ENCODE results near the gene EXOC3. TPM values are rescaled to one million over a fixed set of nuclear protein-coding genes. Genes with fewer than 3 reads are reported as not detected.
"Not testable (repeated sequence)": the region's sequence is repeated elsewhere in the genome, so short reads cannot be mapped to it uniquely, and the experiment has no call there.

EXOC3 gene
- total RNA-seq = 10 to 100 TPM; 49.9 to 54.5 TPM

DNA sequence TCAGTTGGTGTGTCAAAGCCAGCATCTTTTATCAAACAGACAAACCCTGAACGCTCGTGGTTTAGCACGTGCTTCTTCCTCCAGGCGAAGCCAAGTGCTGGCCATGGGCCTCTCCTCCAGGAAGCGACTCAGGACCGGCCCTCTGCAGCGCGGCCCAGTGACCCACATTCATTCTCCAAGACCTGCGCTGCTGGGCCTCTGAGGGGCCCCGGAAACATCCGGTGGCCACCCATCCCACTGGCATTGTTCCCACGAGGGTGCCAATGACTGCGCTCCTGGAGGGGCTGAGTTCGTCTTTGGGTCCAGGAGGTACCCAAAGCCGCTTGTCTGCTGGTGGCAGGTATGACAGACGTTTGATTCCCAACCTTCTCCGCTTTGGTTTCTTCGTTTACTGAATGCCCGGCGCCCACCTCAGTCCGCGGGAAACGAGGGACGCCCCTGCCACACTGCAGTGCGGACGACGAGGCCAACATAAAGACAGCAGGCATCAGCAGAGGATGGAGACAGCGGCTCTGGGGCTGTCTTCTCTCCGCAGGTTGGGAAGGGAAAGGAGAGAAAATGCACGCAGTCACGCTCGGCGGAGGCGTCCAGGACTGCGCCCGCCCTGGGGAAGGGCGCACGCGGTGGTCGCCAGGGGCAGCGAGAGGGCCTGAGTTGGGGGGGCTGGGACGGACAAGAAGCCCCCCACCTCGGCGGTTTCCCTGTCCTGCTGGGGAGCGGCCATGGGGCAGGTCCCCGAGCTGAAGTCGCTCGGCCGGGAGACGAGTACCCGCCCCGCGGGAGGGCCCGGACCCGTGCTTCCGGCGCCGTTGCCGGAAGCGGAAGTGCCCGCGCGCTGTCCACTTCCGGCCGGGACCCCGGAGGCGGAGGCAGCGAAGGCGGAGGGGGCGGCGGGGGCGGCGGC, at the start of gene EXOC3:
EXOC3 (plus strand) TSS at position 842 of the 904 bp plus-strand sequence. CDS start 3,030 bp downstream, outside the sequence.
- Mint-ChIP-seq H3K36me3 (peaks cover 8% of the 10 kb centered on the region), H3K27ac (peak within 1 kb of the TSS; percentile 89), H3K4me3 (peak within 1 kb of the TSS; percentile 95), H3K9me3 (no peaks in the 10 kb centered on the region), H3K27me3 (no peaks in the 10 kb centered on the region), H3K4me1 (ENCODE audit: low read depth) (peaks cover 30% of the 10 kb centered on the region)
- CTCF ChIA-PET = interaction anchor here (1.0 to 1.2 kb wide), 2 partner anchors 11 to 125 kb away, joined by 4 read pairs; no protein-coding TSS in a partner anchor
- intact Hi-C loops (cut with micrococcal nuclease) = loop anchor here (2.0 to 5.0 kb wide), 2 partner anchors 30 to 170 kb away; partner anchors contain the start of gene PDCD6
- POLR2A ChIA-PET = no interaction called here
- peak; percentile 81 for DNase-seq

DNA sequence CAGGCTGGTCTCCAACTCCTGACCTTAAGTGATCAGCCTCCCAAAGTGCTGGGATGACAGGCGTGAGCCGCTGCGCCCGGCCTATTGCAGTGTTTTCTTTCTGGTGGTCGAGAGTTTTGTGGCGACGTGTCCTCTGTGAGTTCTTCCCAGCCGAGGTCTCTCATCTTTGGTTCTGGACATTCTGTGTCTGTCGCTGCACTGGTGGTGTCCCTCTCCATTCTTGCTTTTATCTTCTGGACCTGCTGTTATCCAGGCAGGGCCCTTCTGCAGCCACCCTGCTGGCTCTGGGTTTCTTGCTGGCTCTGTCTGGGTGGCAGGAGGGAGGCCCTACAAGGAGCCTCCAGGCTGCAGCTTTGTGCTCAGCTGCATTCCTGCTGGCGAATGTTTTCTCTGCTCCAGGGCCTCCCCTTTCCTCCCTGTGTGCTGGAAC, 49.1 kb upstream of the EXOC3 start:
- no peaks in the 10 kb centered on the region for H3K27me3 Mint-ChIP-seq
- H3K36me3 Mint-ChIP-seq = peaks cover 6% of the 10 kb centered on the region
- CTCF ChIA-PET = no interaction called here
- intact Hi-C loops (cut with micrococcal nuclease) = no loop called here
- H3K4me3 Mint-ChIP-seq = peak overlapping the region; percentile 71
- no peak for DNase-seq
- peaks cover 25% of the 10 kb centered on the region for H3K4me1 Mint-ChIP-seq (ENCODE audit: low read depth)
- POLR2A ChIA-PET = interaction anchor here (0.6 to 1.9 kb wide), 2 partner anchors 15 to 53 kb away, joined by 3 to 14 read pairs; no protein-coding TSS in a partner anchor
- no peaks in the 10 kb centered on the region for H3K9me3 Mint-ChIP-seq
- H3K27ac Mint-ChIP-seq = peak overlapping the region; percentile 93

- Mint-ChIP-seq H3K4me3 (no peak overlapping the region), H3K27me3 (peaks cover 2% of the 10 kb centered on the region), H3K27ac (no peak overlapping the region), H3K9me3 (no peaks in the 10 kb centered on the region), H3K36me3 (peaks cover 6% of the 10 kb centered on the region), H3K4me1 (ENCODE audit: low read depth) (peaks cover 31% of the 10 kb centered on the region)
- no peak for DNase-seq
- POLR2A ChIA-PET = no interaction called here
- intact Hi-C loops (cut with micrococcal nuclease) = no loop called here
- CTCF ChIA-PET = no interaction called here
These were observed 48.3 kb upstream of the EXOC3 start for GRCh38 chr5:394671-395155.

DNA sequence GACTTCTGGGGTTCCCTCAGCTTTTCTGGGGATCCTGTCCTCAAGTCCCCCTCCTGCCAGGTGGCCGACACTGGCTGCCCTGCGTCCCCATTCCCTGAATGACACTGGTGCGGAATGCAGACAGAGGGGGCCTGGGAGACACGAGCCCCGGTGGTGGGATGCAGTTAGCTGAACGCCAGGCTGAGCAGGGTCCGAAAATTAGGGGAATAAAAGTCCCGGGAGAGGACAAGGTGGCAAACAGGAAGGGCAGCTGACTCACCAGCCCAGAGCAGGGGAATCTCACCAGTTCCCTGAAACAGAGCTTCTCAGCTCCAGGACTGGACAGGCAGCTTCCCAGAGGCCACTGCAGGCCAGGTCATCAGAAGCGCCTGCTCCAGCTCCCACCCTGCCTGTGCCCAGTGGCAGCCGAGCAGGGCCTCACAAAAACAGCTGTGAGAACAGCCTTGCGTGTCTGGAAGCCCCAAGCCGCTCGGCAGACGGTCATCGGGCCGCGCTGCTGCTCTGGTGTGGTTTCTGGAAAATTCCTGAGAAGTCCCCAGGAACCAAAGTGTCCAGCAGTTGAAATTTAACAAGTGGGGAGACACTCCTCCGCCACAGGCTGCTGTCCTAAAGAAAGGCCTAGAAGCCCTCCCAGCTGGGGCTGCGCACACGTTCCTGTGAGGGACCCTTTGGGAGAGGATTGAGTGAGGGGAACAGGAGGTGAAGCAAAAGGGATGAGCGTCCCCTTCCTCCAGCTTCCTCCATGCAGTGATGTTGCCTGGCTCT, 47.6 kb upstream of the EXOC3 start:
- Mint-ChIP-seq H3K4me1 (ENCODE audit: low read depth) (peaks cover 36% of the 10 kb centered on the region), H3K27ac (no peak overlapping the region), H3K36me3 (peaks cover 11% of the 10 kb centered on the region), H3K9me3 (no peaks in the 10 kb centered on the region), H3K27me3 (peaks cover 8% of the 10 kb centered on the region), H3K4me3 (no peak overlapping the region)
- ChIA-PET POLR2A (no interaction called here), CTCF (no interaction called here)
- DNase-seq = no peak
- intact Hi-C loops (cut with micrococcal nuclease) = no loop called here

- no peak for DNase-seq
- H3K9me3 Mint-ChIP-seq = no peaks in the 10 kb centered on the region
- H3K27ac Mint-ChIP-seq = no peak overlapping the region
- peaks cover 34% of the 10 kb centered on the region for H3K4me1 Mint-ChIP-seq (ENCODE audit: low read depth)
- ChIA-PET POLR2A (no interaction called here), CTCF (no interaction called here)
- no peak overlapping the region for H3K4me3 Mint-ChIP-seq
- H3K27me3 Mint-ChIP-seq = peaks cover 12% of the 10 kb centered on the region
- peaks cover 11% of the 10 kb centered on the region for H3K36me3 Mint-ChIP-seq
- intact Hi-C loops (cut with micrococcal nuclease) = no loop called here
These were observed 47.0 kb upstream of the EXOC3 start for GRCh38 chr5:395921-396530.

DNA sequence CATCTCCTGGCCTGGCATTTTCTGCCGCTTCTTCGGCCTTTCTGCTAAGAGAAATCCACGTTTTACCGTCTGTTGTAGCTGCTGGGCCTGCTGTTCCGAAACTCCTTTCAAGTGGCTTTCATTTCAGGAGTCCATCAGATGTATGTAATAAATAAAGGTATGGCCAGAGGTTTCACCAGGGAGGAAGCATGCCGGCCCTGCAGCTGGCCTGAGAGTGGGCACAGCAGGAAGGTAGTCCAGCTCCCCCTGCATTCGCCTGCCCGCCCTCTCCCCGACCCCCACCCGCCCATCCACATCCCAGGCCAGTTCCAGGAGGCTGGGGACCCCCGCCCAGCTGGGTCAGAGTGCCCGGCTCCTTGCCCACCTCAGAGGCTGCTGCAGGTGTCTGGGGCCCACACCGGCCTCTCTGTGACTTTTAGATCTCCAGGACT, 46.4 kb upstream of the EXOC3 start:
- Mint-ChIP-seq H3K27me3 (peaks cover 16% of the 10 kb centered on the region), H3K4me1 (ENCODE audit: low read depth) (peaks cover 33% of the 10 kb centered on the region), H3K4me3 (no peak overlapping the region), H3K36me3 (peaks cover 11% of the 10 kb centered on the region), H3K9me3 (no peaks in the 10 kb centered on the region), H3K27ac (no peak overlapping the region)
- ChIA-PET POLR2A (no interaction called here), CTCF (no interaction called here)
- intact Hi-C loops (cut with micrococcal nuclease) = no loop called here
- DNase-seq = no peak

DNA sequence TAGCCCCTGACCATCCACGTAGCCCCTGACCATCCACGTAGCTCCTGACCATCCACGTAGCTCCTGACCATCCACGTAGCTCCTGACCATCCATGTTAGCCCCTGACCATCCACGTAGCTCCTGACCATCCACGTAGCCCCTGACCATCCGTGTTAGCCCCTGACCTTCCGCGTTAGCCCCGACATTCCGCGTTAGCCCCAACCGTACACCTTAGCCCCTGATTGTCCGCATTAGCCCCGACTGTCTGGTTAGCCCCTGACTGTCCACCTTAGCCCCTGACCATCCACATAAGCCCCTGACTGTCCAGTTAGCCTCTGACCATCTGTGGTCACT, 44.9 kb upstream of the EXOC3 start:
- H3K27ac Mint-ChIP-seq; DNase-seq; H3K4me3 Mint-ChIP-seq; POLR2A ChIA-PET; CTCF ChIA-PET; H3K9me3 Mint-ChIP-seq; intact Hi-C loops (cut with micrococcal nuclease); H3K36me3 Mint-ChIP-seq: not testable (repeated sequence)
- H3K27me3 Mint-ChIP-seq = peaks cover 29% of the 10 kb centered on the region
- H3K4me1 Mint-ChIP-seq (ENCODE audit: low read depth) = peaks cover 37% of the 10 kb centered on the region

GRCh38 chr5:398475-399295, 44.3 kb upstream of the EXOC3 start:
- H3K4me3 Mint-ChIP-seq = no peak overlapping the region
- H3K36me3 Mint-ChIP-seq = peaks cover 5% of the 10 kb centered on the region
- H3K4me1 Mint-ChIP-seq (ENCODE audit: low read depth) = peaks cover 32% of the 10 kb centered on the region
- intact Hi-C loops (cut with micrococcal nuclease) = no loop called here
- H3K27me3 Mint-ChIP-seq = peaks cover 30% of the 10 kb centered on the region
- POLR2A ChIA-PET = interaction anchor here (1.4 kb wide), 1 partner anchor 19 kb away, joined by 4 read pairs; no protein-coding TSS in a partner anchor
- no peak for DNase-seq
- CTCF ChIA-PET = interaction anchor here (1.4 kb wide), 1 partner anchor 24 kb away, joined by 5 read pairs; no protein-coding TSS in a partner anchor
- peak overlapping the region; percentile 73 for H3K27ac Mint-ChIP-seq
- H3K9me3 Mint-ChIP-seq = no peaks in the 10 kb centered on the region

- ChIA-PET CTCF (interaction anchor here (1.4 kb wide), 1 partner anchor 25 kb away, joined by 5 read pairs; no protein-coding TSS in a partner anchor), POLR2A (interaction anchor here (1.4 kb wide), 1 partner anchor 20 kb away, joined by 4 read pairs; no protein-coding TSS in a partner anchor)
- H3K27ac Mint-ChIP-seq = peak overlapping the region; percentile 73
- peaks cover 5% of the 10 kb centered on the region for H3K36me3 Mint-ChIP-seq
- peaks cover 35% of the 10 kb centered on the region for H3K27me3 Mint-ChIP-seq
- intact Hi-C loops (cut with micrococcal nuclease) = no loop called here
- H3K9me3 Mint-ChIP-seq = no peaks in the 10 kb centered on the region
- peak; percentile 84 for DNase-seq
- peaks cover 29% of the 10 kb centered on the region for H3K4me1 Mint-ChIP-seq (ENCODE audit: low read depth)
- H3K4me3 Mint-ChIP-seq = peak overlapping the region; percentile 12
These were observed 43.4 kb upstream of the EXOC3 start for GRCh38 chr5:399296-400281.

DNA sequence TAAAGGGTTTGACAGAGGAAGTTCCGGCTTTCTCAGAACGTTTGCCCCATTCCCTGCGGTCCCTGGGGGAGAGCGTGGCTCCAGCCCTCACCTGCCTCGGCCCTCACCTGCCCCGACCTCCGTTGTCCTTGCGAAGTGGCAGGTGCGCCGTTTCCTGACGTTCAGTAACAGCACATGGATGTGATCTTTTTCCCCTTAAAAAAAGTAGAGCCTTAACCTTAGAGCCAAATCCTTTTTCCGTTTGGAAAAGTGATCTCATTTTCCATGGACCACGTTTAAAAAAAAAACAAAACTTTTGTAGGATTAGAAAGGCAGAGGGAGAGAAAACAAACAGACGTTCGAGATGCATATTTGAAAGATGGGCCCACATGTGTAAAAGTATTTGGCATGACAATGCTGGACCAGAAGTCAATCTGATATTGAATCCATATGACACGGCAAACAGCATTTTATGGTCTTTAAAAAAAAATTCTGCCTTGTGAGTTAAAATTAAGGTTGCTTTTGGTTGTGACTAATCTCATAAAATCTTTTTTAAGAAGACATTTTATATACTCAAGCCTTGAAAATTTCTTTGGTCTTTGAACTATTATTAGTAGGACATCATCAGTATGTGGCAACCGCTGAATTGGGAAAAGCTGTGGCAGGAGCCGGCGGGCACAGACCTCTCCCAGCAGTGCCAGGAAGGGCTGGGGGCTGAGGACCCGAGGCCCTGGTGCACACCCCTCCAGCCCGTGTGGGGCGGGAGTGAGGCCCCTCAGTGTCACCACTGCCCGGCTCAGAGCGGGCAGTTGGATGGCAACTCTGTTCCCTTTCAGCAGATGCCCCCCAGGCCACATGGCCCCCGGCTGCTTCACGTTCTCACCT, 42.5 kb upstream of the EXOC3 start:
- no peak overlapping the region for H3K4me3 Mint-ChIP-seq
- no peak for DNase-seq
- peaks cover 29% of the 10 kb centered on the region for H3K4me1 Mint-ChIP-seq (ENCODE audit: low read depth)
- CTCF ChIA-PET = interaction anchor here (1.4 kb wide), 1 partner anchor 26 kb away, joined by 5 read pairs; no protein-coding TSS in a partner anchor
- H3K27ac Mint-ChIP-seq = peak overlapping the region; percentile 65
- POLR2A ChIA-PET = interaction anchor here (1.4 kb wide), 1 partner anchor 21 kb away, joined by 4 read pairs; no protein-coding TSS in a partner anchor
- peaks cover 5% of the 10 kb centered on the region for H3K36me3 Mint-ChIP-seq
- intact Hi-C loops (cut with micrococcal nuclease) = no loop called here
- H3K27me3 Mint-ChIP-seq = peaks cover 37% of the 10 kb centered on the region
- no peaks in the 10 kb centered on the region for H3K9me3 Mint-ChIP-seq
